ENCODE data around the gene GLP2R.

Gene GLP2R

DNA sequence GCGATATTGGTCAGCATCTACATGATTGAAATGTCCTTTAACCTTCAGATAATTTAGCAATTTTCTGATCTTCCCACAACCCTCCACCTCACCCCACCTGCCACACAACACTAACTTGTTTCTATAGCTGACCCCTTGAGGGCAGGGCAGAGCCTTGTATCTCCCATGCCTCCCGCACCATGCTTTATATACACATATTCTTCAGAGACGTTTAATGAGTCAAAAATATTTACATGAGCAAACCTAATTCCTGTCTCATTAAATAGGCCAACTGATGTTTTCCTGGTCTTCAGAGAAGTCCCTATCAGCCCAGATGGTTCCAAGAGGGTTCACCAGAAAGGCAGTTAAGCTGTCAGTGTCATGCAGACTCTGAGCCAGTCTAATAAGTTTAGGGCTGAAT lies 27.7 kb upstream of the GLP2R start:
- no peaks in the 10 kb centered on the region for H3K4me1 ChIP-seq (ENCODE audit: control insufficient read depth, insufficient read depth, low read length, poor library complexity, severe bottlenecking)
- H3K4me3 ChIP-seq (ENCODE audit: extremely low read depth, insufficient read depth, low read length, poor library complexity, severe bottlenecking), result no peak overlapping the region
- no peaks in the 10 kb centered on the region for H3K9me3 ChIP-seq (ENCODE audit: control insufficient read depth, low read length)
- 75 to 91% methylated on average over 3 of the region's 3 CpGs for WGBS, 2 experiments (ENCODE audit: insufficient coverage in 2 of 2)
- no peak overlapping the region for H3K27ac ChIP-seq (ENCODE audit: low read depth, low read length, severe bottlenecking)
- H3K36me3 ChIP-seq (ENCODE audit: control insufficient read depth, insufficient read depth, low read length), result no peaks in the 10 kb centered on the region

DNA sequence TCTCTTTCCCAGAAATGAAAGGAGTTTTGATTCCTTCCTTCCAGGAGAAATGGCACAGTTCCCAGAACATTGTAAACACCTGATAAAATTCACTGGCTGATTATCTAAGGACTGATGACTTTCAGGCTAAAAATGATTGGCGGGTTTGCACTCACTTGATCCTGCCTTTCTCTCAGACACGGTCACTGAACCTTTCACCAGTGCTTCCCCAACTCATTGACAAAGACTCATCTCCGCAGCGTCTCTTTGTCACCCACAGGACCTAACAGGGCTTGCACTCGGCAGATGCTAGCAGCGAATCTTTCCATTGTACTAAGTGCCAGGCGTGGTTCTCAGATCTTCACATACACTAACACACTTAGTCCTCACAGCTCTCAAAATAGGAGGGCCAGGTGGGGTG lies 27.0 kb upstream of the GLP2R start:
- no peaks in the 10 kb centered on the region for H3K36me3 ChIP-seq (ENCODE audit: control insufficient read depth, insufficient read depth, low read length)
- H3K9me3 ChIP-seq (ENCODE audit: control insufficient read depth, low read length), result no peaks in the 10 kb centered on the region
- no peak overlapping the region for H3K4me3 ChIP-seq (ENCODE audit: extremely low read depth, insufficient read depth, low read length, poor library complexity, severe bottlenecking)
- WGBS, 2 experiments (ENCODE audit: insufficient coverage in 2 of 2), result 86 to 97% methylated on average over 4 to 5 of the region's 7 CpGs
- H3K27ac ChIP-seq (ENCODE audit: low read depth, low read length, severe bottlenecking), result no peak overlapping the region
- no peaks in the 10 kb centered on the region for H3K4me1 ChIP-seq (ENCODE audit: control insufficient read depth, insufficient read depth, low read length, poor library complexity, severe bottlenecking)

DNA sequence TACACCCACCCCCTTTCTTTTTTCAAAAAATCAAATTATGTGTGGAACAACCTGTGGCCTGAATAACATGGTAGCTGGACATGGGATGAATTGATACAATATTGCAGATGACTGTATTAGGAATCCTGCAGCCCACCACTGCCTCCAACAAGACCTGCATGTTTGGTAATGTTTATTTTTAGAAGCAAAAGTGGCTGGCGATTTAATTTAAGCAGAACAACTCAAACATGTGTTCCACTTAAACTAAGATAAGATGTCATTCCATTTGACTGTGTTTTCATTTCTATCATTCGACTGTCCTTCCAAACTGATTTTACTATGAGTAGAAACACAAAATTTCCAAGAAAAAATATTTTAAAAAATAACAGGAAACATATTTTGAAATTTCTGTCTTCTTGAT lies 24.2 kb upstream of the GLP2R start:
- H3K4me1 ChIP-seq (ENCODE audit: control insufficient read depth, insufficient read depth, low read length, poor library complexity, severe bottlenecking), result no peaks in the 10 kb centered on the region
- no CpG with 5 or more reads among the region's 2 CpGs for WGBS, 2 experiments (ENCODE audit: insufficient coverage in 2 of 2)
- H3K27ac ChIP-seq (ENCODE audit: low read depth, low read length, severe bottlenecking), result no peak overlapping the region
- no peaks in the 10 kb centered on the region for H3K9me3 ChIP-seq (ENCODE audit: control insufficient read depth, low read length)
- no peak overlapping the region for H3K4me3 ChIP-seq (ENCODE audit: extremely low read depth, insufficient read depth, low read length, poor library complexity, severe bottlenecking)
- H3K36me3 ChIP-seq (ENCODE audit: control insufficient read depth, insufficient read depth, low read length), result no peaks in the 10 kb centered on the region

DNA sequence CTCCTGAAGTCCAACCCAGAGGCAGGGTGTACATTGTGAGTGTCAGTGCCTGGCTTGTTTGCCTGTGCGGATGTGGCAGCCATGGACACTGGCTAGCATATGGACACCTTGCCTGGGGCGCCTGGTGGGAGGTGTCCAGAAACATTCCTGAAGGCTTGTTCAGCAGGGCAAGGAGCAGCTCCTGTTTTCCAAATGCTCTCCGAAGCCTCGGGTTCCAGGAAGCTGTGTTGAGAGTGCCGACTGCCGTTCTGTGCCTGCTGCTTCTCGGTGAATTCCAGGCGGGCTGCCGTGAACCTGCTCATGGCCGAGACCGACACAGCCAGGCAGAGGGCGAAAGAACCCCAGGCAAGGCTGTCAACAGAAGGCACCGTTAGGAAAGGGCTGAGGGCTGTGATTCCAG lies 23.4 kb upstream of the GLP2R start:
- H3K9me3 ChIP-seq (ENCODE audit: control insufficient read depth, low read length), result no peaks in the 10 kb centered on the region
- no peak overlapping the region for H3K27ac ChIP-seq (ENCODE audit: low read depth, low read length, severe bottlenecking)
- H3K36me3 ChIP-seq (ENCODE audit: control insufficient read depth, insufficient read depth, low read length), result no peaks in the 10 kb centered on the region
- 86 to 88% methylated on average over 13 of the region's 13 CpGs for WGBS, 2 experiments (ENCODE audit: insufficient coverage in 2 of 2)
- H3K4me1 ChIP-seq (ENCODE audit: control insufficient read depth, insufficient read depth, low read length, poor library complexity, severe bottlenecking), result no peaks in the 10 kb centered on the region
- no peak overlapping the region for H3K4me3 ChIP-seq (ENCODE audit: extremely low read depth, insufficient read depth, low read length, poor library complexity, severe bottlenecking)

DNA sequence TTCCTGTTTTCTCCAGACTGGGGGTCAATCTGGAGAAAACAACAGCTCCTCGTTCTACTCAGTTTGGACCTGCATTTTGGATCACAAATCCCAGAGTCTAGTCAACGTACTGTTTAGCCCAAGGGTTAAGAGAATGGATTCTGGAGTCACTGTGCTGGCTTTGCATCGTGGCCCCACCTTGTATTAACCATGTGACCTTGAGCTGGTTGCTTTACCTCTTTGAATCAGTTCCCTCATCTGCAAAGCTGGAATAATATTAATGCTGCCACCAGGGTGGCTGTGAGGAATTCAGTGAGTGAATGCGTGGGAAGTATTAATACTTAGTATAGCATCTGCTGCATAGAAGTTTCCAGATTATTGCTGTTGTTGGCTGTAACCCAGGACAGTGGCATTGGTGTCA lies 23.0 kb upstream of the GLP2R start:
- no peak overlapping the region for H3K4me3 ChIP-seq (ENCODE audit: extremely low read depth, insufficient read depth, low read length, poor library complexity, severe bottlenecking)
- no peaks in the 10 kb centered on the region for H3K36me3 ChIP-seq (ENCODE audit: control insufficient read depth, insufficient read depth, low read length)
- no peaks in the 10 kb centered on the region for H3K9me3 ChIP-seq (ENCODE audit: control insufficient read depth, low read length)
- WGBS, 2 experiments (ENCODE audit: insufficient coverage in 2 of 2), result 83 to 88% methylated on average over 4 of the region's 4 CpGs
- H3K27ac ChIP-seq (ENCODE audit: low read depth, low read length, severe bottlenecking), result no peak overlapping the region
- H3K4me1 ChIP-seq (ENCODE audit: control insufficient read depth, insufficient read depth, low read length, poor library complexity, severe bottlenecking), result no peaks in the 10 kb centered on the region

DNA sequence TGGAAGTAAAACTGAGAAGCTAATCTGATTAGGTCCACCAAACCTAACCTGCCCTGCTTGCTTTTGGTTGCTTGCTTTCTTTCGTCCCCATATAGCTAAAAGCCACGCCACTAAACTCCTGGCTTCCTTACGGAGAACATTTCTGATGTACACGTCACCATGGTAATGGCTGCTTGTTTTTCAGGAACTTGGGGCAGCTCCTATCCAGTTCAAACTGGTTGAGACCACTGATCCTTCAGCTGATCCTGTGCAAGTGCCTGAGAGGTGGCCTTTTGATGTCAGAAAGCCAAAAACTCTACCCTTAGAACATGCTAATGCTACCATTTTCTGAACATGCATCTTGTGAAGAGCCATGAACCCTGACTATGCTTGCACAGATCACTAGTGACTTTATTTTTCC lies 20.0 kb upstream of the GLP2R start:
- no peak overlapping the region for H3K27ac ChIP-seq (ENCODE audit: low read depth, low read length, severe bottlenecking)
- H3K4me3 ChIP-seq (ENCODE audit: extremely low read depth, insufficient read depth, low read length, poor library complexity, severe bottlenecking), result no peak overlapping the region
- WGBS, 2 experiments (ENCODE audit: insufficient coverage in 2 of 2), result 91 to 93% methylated on average over 4 of the region's 4 CpGs
- no peaks in the 10 kb centered on the region for H3K9me3 ChIP-seq (ENCODE audit: control insufficient read depth, low read length)
- H3K4me1 ChIP-seq (ENCODE audit: control insufficient read depth, insufficient read depth, low read length, poor library complexity, severe bottlenecking), result no peaks in the 10 kb centered on the region
- H3K36me3 ChIP-seq (ENCODE audit: control insufficient read depth, insufficient read depth, low read length), result no peaks in the 10 kb centered on the region

DNA sequence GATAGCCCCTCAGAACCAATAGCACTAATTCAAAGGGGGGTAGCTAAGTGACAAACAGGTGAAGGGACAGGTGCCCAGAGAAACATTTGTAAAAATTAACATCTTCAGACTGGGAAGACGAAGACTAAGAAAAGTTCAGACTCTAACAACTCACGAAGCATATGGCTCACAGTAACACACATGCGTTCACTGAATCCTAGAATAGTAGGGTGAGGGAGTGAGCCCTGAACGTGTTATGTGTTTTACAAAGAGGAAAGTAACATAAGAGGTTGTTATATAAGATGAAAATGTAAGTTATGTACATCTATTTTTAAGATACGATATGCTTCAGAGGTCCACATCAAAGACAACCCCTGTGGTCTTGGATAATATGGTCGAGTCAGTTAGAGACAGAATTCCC lies 19.0 kb upstream of the GLP2R start:
- H3K4me1 ChIP-seq (ENCODE audit: control insufficient read depth, insufficient read depth, low read length, poor library complexity, severe bottlenecking), result peaks cover 4% of the 10 kb centered on the region
- no peak overlapping the region for H3K4me3 ChIP-seq (ENCODE audit: extremely low read depth, insufficient read depth, low read length, poor library complexity, severe bottlenecking)
- H3K9me3 ChIP-seq (ENCODE audit: control insufficient read depth, low read length), result no peaks in the 10 kb centered on the region
- WGBS, 2 experiments (ENCODE audit: insufficient coverage in 2 of 2), result 81 to 91% methylated on average over 4 to 5 of the region's 6 CpGs
- no peak overlapping the region for H3K27ac ChIP-seq (ENCODE audit: low read depth, low read length, severe bottlenecking)
- no peaks in the 10 kb centered on the region for H3K36me3 ChIP-seq (ENCODE audit: control insufficient read depth, insufficient read depth, low read length)

DNA sequence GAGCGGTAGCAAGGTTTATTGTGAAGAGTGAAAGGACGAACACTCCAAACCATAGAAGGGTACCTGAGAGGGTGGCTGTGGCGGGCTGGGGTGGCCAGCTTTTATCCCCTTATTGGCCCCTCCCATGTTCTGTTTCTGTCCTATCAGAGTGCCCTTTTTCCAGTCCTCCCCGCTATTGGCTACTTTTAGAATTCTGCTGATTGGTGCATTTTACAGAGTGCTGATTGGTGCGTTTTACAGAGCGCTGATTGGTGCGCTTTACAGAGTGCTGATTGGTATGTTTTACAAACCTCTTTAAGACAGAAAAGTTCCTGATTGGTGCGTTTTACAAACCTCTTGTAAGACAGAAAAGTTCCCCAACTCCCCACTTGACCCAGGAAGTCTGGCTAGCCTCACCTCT lies 16.3 kb upstream of the GLP2R start:
- 85 to 90% methylated on average over 2 to 7 of the region's 8 CpGs for WGBS, 2 experiments (ENCODE audit: insufficient coverage in 2 of 2)
- H3K36me3 ChIP-seq (ENCODE audit: control insufficient read depth, insufficient read depth, low read length), result no peaks in the 10 kb centered on the region
- H3K4me1 ChIP-seq (ENCODE audit: control insufficient read depth, insufficient read depth, low read length, poor library complexity, severe bottlenecking), result peaks cover 4% of the 10 kb centered on the region
- no peaks in the 10 kb centered on the region for H3K9me3 ChIP-seq (ENCODE audit: control insufficient read depth, low read length)
- no peak overlapping the region for H3K4me3 ChIP-seq (ENCODE audit: extremely low read depth, insufficient read depth, low read length, poor library complexity, severe bottlenecking)
- no peak overlapping the region for H3K27ac ChIP-seq (ENCODE audit: low read depth, low read length, severe bottlenecking)

DNA sequence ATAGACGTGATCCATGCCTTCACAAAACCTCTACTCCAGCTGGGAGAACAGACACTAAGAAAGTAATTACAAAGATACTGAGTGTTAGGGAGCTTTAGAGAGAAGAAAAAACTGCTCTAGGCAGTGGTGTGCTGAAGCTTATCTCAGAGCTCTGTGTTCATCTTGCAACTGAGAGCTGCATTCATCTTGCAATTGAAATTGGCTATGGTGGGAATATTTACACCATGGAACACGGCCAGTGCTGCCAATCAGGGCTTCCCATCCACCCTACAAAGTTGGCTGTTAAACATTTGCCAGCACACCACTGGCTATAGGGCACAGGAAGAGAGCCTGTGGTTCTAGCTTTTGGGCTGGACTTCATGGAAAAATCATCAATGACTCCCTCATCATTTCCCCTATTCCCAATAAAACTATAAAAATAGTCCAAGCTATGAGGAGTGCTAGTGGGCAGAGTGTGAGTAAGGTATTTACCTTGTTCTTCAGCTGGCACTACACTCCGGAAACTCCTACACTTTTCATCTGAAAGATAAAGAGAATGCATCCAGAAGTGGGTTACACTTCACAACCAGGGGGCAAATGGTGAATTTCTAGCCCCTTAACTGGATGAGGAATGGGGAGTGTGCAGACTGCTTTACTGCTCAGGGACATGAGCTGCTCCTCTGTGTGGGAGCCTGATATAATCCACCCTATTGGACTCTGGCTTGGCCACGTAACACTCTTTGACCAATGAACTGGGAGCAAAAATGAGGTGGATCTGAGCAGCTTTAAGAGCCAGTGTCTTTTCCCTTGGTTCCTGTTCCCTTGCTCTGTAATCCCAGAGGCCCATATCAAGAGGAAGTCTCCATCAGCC lies 15.4 kb upstream of the GLP2R start:
- H3K36me3 ChIP-seq (ENCODE audit: control insufficient read depth, insufficient read depth, low read length), result no peaks in the 10 kb centered on the region
- H3K4me3 ChIP-seq (ENCODE audit: extremely low read depth, insufficient read depth, low read length, poor library complexity, severe bottlenecking), result no peak overlapping the region
- peaks cover 4% of the 10 kb centered on the region for H3K4me1 ChIP-seq (ENCODE audit: control insufficient read depth, insufficient read depth, low read length, poor library complexity, severe bottlenecking)
- WGBS, 2 experiments (ENCODE audit: insufficient coverage in 2 of 2), result 65 to 100% methylated on average over 2 of the region's 4 CpGs
- no peak overlapping the region for H3K27ac ChIP-seq (ENCODE audit: low read depth, low read length, severe bottlenecking)
- H3K9me3 ChIP-seq (ENCODE audit: control insufficient read depth, low read length), result no peaks in the 10 kb centered on the region

DNA sequence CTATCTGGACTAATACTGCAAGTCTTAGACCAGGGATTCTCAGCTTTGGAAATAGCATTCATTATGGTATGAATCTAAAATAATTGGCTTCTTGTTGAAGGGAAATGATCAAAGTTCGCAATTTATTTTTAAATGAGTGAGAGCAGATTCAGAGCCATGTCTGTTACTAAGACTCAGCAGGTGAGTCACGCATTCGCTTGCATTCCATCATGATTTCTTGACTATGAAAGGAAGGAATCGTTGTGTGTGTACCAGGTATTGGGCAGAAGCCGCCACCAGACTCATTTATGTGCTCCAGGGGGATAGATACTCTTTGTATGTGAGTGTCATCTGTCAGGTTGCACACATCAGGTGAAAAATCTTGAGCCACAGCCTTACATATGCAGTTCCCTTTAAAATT lies 14.6 kb upstream of the GLP2R start:
- no peaks in the 10 kb centered on the region for H3K9me3 ChIP-seq (ENCODE audit: control insufficient read depth, low read length)
- no peaks in the 10 kb centered on the region for H3K36me3 ChIP-seq (ENCODE audit: control insufficient read depth, insufficient read depth, low read length)
- peaks cover 4% of the 10 kb centered on the region for H3K4me1 ChIP-seq (ENCODE audit: control insufficient read depth, insufficient read depth, low read length, poor library complexity, severe bottlenecking)
- no peak overlapping the region for H3K27ac ChIP-seq (ENCODE audit: low read depth, low read length, severe bottlenecking)
- H3K4me3 ChIP-seq (ENCODE audit: extremely low read depth, insufficient read depth, low read length, poor library complexity, severe bottlenecking), result no peak overlapping the region
- 86 to 89% methylated on average over 5 of the region's 5 CpGs for WGBS, 2 experiments (ENCODE audit: insufficient coverage in 2 of 2)

DNA sequence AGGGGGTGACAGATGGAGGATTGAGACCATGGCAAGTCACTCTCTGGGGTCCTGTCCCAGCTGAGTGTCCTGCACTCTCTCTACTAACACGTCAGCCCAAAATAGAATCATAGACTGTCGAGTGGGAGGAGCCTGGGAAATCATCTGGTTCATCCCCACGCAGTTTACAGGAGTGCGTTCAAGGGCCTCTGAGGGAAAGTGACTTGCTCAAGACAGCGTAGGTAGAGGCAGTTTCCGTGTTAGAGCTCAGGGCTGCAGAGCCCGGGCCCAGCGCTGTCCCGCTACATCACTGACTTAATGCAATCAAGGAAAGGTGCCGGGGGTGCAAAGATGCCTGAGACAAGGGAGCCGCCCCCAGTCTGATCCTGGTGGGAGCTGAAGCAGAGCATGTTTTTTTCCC lies 14.2 kb upstream of the GLP2R start:
- H3K9me3 ChIP-seq (ENCODE audit: control insufficient read depth, low read length), result no peaks in the 10 kb centered on the region
- peaks cover 4% of the 10 kb centered on the region for H3K4me1 ChIP-seq (ENCODE audit: control insufficient read depth, insufficient read depth, low read length, poor library complexity, severe bottlenecking)
- no peak overlapping the region for H3K27ac ChIP-seq (ENCODE audit: low read depth, low read length, severe bottlenecking)
- 79 to 90% methylated on average over 10 to 11 of the region's 11 CpGs for WGBS, 2 experiments (ENCODE audit: insufficient coverage in 2 of 2)
- H3K36me3 ChIP-seq (ENCODE audit: control insufficient read depth, insufficient read depth, low read length), result no peaks in the 10 kb centered on the region
- no peak overlapping the region for H3K4me3 ChIP-seq (ENCODE audit: extremely low read depth, insufficient read depth, low read length, poor library complexity, severe bottlenecking)

All from mesodermal cell (in vitro differentiated cells).